Liver (tissue), 3 donors: Measurements from ENCODE around the gene OTOP3.

ENCODE experiments used
- ATF3 ChIP-seq: IDR thresholded peaks from 2 replicates; pipeline ENCODE4 v1.6.1; 2016; ENCODE audit warnings: antibody characterized with exemption
- GABPA ChIP-seq, 2 donors: IDR thresholded peaks in 1 of 2; conservative IDR thresholded peaks in 1 of 2; 2 replicates each; pipeline ENCODE4 v1.6.1; 2016; ENCODE audit warnings: antibody characterized with exemption in 2 of 2, mild to moderate bottlenecking in 1 of 2, moderate library complexity in 1 of 2
- HNF4A ChIP-seq, 2 donors: conservative IDR thresholded peaks; 2 replicates each; pipeline ENCODE4 v1.6.1; 2016; ENCODE audit warnings: antibody characterized with exemption in 2 of 2, mild to moderate bottlenecking in 2 of 2
- HNF4G ChIP-seq: IDR thresholded peaks from 2 replicates; pipeline ENCODE4 v1.6.1; 2016; ENCODE audit warnings: antibody characterized with exemption
- JUND ChIP-seq, 2 donors: IDR thresholded peaks; 2 replicates each; pipeline ENCODE4 v1.6.1; 2016; ENCODE audit warnings: antibody characterized with exemption in 2 of 2
- RAD21 ChIP-seq, 2 donors: IDR thresholded peaks; 2 replicates each; pipeline ENCODE4 v1.6.1; 2016; ENCODE audit warnings: antibody characterized with exemption in 2 of 2, mild to moderate bottlenecking in 2 of 2
- RXRA ChIP-seq, 2 donors: IDR thresholded peaks; 2 replicates each; pipeline ENCODE4 v1.6.1; 2017 to 2018; ENCODE audit warnings: antibody characterized with exemption in 2 of 2, mild to moderate bottlenecking in 1 of 2
- SP1 ChIP-seq: IDR thresholded peaks from 2 replicates; pipeline ENCODE4 v1.6.1; 2018; ENCODE audit warnings: antibody characterized with exemption, mild to moderate bottlenecking
- TAF1 ChIP-seq: conservative IDR thresholded peaks from 2 replicates; pipeline ENCODE4 v1.6.1; 2016; ENCODE audit warnings: antibody characterized with exemption, mild to moderate bottlenecking
- YY1 ChIP-seq: IDR thresholded peaks from 2 replicates; pipeline ENCODE4 v1.6.1; 2016; ENCODE audit warnings: antibody characterized with exemption, mild to moderate bottlenecking
- TF ChIP-seq, protein P1 (sequence below): IDR thresholded peaks from 2 replicates; pipeline ENCODE4 v1.6.1; 2016; ENCODE audit warnings: antibody characterized with exemption
- TF ChIP-seq, protein P2 (sequence below): fragments of 150-350 bp; IDR thresholded peaks from 2 replicates; pipeline ENCODE4 v1.5.1; 2017; ENCODE audit warnings: improper control_type of control experiment, low read depth, low read length; ENCODE audit not compliant: missing input control
- TF ChIP-seq, protein P3 (sequence below): IDR thresholded peaks from 2 replicates; pipeline ENCODE4 v1.6.1; 2016; ENCODE audit warnings: antibody characterized with exemption, mild to moderate bottlenecking
- donor health status: healthy.
- donor health status: healthy.

GRCh38 chr17:74946641-74947040 is 10.9 kb downstream of the OTOP3 start:
- TF ChIP-seq, protein P1, sequence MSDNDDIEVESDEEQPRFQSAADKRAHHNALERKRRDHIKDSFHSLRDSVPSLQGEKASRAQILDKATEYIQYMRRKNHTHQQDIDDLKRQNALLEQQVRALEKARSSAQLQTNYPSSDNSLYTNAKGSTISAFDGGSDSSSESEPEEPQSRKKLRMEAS, result no peak
- no peak for TF ChIP-seq ATF3
- TF ChIP-seq, protein P2, sequence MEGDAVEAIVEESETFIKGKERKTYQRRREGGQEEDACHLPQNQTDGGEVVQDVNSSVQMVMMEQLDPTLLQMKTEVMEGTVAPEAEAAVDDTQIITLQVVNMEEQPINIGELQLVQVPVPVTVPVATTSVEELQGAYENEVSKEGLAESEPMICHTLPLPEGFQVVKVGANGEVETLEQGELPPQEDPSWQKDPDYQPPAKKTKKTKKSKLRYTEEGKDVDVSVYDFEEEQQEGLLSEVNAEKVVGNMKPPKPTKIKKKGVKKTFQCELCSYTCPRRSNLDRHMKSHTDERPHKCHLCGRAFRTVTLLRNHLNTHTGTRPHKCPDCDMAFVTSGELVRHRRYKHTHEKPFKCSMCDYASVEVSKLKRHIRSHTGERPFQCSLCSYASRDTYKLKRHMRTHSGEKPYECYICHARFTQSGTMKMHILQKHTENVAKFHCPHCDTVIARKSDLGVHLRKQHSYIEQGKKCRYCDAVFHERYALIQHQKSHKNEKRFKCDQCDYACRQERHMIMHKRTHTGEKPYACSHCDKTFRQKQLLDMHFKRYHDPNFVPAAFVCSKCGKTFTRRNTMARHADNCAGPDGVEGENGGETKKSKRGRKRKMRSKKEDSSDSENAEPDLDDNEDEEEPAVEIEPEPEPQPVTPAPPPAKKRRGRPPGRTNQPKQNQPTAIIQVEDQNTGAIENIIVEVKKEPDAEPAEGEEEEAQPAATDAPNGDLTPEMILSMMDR, result no peak
- no peak for TF ChIP-seq GABPA (IDR thresholded peaks at IDR 0.05 in 1 of 2, conservative IDR thresholded peaks at IDR 0.05 in 1 of 2)
- no peak for TF ChIP-seq RAD21 (IDR thresholded peaks at IDR 0.05)
- no peak for TF ChIP-seq RXRA (IDR thresholded peaks at IDR 0.05)
- TF ChIP-seq, protein P3, sequence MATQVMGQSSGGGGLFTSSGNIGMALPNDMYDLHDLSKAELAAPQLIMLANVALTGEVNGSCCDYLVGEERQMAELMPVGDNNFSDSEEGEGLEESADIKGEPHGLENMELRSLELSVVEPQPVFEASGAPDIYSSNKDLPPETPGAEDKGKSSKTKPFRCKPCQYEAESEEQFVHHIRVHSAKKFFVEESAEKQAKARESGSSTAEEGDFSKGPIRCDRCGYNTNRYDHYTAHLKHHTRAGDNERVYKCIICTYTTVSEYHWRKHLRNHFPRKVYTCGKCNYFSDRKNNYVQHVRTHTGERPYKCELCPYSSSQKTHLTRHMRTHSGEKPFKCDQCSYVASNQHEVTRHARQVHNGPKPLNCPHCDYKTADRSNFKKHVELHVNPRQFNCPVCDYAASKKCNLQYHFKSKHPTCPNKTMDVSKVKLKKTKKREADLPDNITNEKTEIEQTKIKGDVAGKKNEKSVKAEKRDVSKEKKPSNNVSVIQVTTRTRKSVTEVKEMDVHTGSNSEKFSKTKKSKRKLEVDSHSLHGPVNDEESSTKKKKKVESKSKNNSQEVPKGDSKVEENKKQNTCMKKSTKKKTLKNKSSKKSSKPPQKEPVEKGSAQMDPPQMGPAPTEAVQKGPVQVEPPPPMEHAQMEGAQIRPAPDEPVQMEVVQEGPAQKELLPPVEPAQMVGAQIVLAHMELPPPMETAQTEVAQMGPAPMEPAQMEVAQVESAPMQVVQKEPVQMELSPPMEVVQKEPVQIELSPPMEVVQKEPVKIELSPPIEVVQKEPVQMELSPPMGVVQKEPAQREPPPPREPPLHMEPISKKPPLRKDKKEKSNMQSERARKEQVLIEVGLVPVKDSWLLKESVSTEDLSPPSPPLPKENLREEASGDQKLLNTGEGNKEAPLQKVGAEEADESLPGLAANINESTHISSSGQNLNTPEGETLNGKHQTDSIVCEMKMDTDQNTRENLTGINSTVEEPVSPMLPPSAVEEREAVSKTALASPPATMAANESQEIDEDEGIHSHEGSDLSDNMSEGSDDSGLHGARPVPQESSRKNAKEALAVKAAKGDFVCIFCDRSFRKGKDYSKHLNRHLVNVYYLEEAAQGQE, result no peak
- TF ChIP-seq HNF4A (conservative IDR thresholded peaks at IDR 0.05), result no peak
- TF ChIP-seq TAF1, result no peak
- no peak for TF ChIP-seq HNF4G
- no peak for TF ChIP-seq SP1
- no peak for TF ChIP-seq JUND (IDR thresholded peaks at IDR 0.05)
- TF ChIP-seq YY1, result no peak
